OCI-LY1 (cell line): Measurements from ENCODE around the gene ZNF101.

Experiments used
- EZH2 ChIP-seq: fragments of 200-600 bp; sonication (generic), shearing (Covaris generic); IDR thresholded peaks from 2 replicates; pipeline ENCODE4 v1.8.0; 2017; ENCODE audit warnings: borderline replicate concordance, mixed run types, mild to moderate bottlenecking, antibody characterized with exemption, low read length, moderate library complexity, mixed read lengths
- TF ChIP-seq, protein P1 (sequence below): fragments of 200-600 bp; sonication (generic), shearing (Covaris generic); IDR thresholded peaks from 2 replicates; pipeline ENCODE4 v1.5.1; 2017; ENCODE audit warnings: mild to moderate bottlenecking, antibody characterized with exemption, low read length, moderate library complexity, mixed read lengths

DNA sequence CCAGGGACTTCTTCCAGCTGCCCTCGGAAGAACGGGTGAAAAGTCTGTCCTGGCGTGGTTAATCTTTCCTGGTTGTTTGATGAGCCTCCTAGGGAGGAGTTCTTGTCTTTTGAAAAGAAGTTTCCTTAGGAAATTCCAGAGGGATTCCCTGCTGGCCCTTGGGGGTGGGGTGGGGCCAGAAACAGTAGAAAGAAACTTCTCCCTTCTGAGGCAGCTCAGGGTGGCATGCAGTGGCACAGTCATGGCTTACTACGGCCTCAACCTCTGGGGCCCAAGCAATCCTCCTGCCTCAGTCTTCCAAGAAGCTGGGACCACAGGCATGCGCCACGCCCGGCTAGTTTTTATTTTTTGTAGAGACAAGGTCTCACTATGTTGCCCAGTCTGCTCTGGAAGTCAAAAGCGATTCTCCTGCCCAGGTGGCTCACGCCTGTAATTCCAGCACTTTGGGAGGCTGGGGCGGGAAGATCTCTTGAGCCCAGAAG lies 1.5 kb downstream of the ZNF101 start:
- TF ChIP-seq, protein P1, sequence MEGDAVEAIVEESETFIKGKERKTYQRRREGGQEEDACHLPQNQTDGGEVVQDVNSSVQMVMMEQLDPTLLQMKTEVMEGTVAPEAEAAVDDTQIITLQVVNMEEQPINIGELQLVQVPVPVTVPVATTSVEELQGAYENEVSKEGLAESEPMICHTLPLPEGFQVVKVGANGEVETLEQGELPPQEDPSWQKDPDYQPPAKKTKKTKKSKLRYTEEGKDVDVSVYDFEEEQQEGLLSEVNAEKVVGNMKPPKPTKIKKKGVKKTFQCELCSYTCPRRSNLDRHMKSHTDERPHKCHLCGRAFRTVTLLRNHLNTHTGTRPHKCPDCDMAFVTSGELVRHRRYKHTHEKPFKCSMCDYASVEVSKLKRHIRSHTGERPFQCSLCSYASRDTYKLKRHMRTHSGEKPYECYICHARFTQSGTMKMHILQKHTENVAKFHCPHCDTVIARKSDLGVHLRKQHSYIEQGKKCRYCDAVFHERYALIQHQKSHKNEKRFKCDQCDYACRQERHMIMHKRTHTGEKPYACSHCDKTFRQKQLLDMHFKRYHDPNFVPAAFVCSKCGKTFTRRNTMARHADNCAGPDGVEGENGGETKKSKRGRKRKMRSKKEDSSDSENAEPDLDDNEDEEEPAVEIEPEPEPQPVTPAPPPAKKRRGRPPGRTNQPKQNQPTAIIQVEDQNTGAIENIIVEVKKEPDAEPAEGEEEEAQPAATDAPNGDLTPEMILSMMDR: no peak
- TF ChIP-seq EZH2: no peak
